BLaER1 treated with 17β-estradiol and CSF1 and Interleukin-3, amounts not matched to agents 10 nM and 100 nM (cell line): Measurements from ENCODE around the gene XPO6.

Experiments used
- H3K27ac ChIP-seq, 11 experiments: shearing (Covaris generic); formaldehyde crosslinking; 2 replicates each; pipeline ENCODE4 v1.8.1; 2022
- H3K27me3 ChIP-seq, 11 experiments: shearing (Covaris generic); formaldehyde crosslinking; 2 replicates each; pipeline ENCODE4 v1.8.1; 2022
- H3K36me3 ChIP-seq, 11 experiments: shearing (Covaris generic); formaldehyde crosslinking; 2 replicates each; pipeline ENCODE4 v1.8.1; 2022
- H3K4me1 ChIP-seq, 10 experiments: shearing (Covaris generic); formaldehyde crosslinking; 2 replicates each; pipeline ENCODE4 v1.8.1; 2022
- H3K4me2 ChIP-seq, 11 experiments: shearing (Covaris generic); formaldehyde crosslinking; 2 replicates each; pipeline ENCODE4 v1.8.1; 2022
- H3K4me3 ChIP-seq, 10 experiments: shearing (Covaris generic); formaldehyde crosslinking; 2 replicates each; pipeline ENCODE4 v1.8.1; 2022
- H3K9ac ChIP-seq, 11 experiments: shearing (Covaris generic); formaldehyde crosslinking; 2 replicates each; pipeline ENCODE4 v1.8.1; 2022
- H3K9me3 ChIP-seq, 11 experiments: shearing (Covaris generic); formaldehyde crosslinking; replicated peaks in 1 of 11; 2 replicates each; pipeline ENCODE4 v1.8.1; 2022
- H4K20me1 ChIP-seq, 11 experiments: shearing (Covaris generic); formaldehyde crosslinking; 2 replicates each; pipeline ENCODE4 v1.8.1; 2022
- Cebpa-rat ChIP-seq, 11 experiments: shearing (Covaris generic); IDR thresholded peaks; 2 replicates each; pipeline ENCODE4 v1.8.1; 2022

The XPO6 gene

DNA sequence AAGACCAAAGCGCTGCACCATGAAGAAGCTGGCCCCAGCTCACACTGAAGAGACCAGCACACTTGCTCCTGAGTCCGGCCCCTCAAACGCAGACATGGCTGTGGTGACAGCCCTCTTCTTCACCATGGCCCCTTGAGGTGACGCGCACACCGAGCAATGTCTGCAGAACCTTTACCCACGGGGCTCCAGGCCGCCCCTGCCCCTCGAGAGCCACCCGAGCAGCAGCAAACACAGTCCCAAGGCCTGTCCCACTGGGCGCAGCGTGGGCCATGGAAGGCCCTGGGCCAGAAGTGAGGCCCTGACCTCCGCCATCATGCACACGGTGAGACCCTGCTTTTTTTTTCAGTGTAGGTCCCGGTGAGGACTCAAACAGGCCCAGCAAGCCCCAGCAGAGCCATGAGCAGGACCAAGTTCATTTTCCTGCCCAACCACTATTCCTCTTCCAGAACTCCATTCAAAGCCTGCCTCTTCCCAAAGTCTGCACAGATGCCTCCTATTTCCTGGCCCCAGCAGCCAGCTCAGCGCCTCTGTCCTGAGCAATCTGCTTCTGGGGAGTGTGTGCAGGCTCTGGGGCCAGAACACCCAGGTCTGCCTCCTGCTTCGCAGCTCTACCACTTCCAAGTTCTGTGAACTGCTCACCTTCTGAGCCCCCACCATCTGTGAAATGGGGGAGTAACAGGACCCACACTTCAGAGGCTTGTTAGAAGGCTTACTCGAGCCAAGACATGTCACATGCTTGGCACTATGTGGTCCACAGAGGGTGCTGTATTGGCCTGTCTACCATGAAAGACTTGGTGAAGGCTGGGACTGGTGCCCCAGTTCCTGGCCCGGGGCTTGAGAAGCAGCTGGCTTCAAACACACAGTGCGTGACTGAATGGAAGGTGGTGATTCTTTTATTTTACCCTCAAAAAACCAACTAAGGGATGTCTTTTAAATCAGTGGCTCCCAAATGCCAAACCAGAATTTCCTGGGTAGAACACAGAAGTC is 112.5 kb downstream of the XPO6 start:
- peaks cover 81 to 99% (median 84%) of the 10 kb centered on the region in 11 experiments for H3K36me3 ChIP-seq
- H3K9ac ChIP-seq: no peak overlapping the region
- no peak for TF ChIP-seq Cebpa-rat (IDR thresholded peaks at IDR 0.05)
- peaks cover 10 to 99% (median 53%) of the 10 kb centered on the region in 11 experiments; a peak in 21 of 22 replicates for H4K20me1 ChIP-seq
- no peak overlapping the region for H3K4me2 ChIP-seq
- no peak overlapping the region for H3K4me3 ChIP-seq
- H3K9me3 ChIP-seq: no peaks in the 10 kb centered on the region
- no peaks in the 10 kb centered on the region for H3K27me3 ChIP-seq
- H3K4me1 ChIP-seq: no peaks in the 10 kb centered on the region
- no peak overlapping the region for H3K27ac ChIP-seq

DNA sequence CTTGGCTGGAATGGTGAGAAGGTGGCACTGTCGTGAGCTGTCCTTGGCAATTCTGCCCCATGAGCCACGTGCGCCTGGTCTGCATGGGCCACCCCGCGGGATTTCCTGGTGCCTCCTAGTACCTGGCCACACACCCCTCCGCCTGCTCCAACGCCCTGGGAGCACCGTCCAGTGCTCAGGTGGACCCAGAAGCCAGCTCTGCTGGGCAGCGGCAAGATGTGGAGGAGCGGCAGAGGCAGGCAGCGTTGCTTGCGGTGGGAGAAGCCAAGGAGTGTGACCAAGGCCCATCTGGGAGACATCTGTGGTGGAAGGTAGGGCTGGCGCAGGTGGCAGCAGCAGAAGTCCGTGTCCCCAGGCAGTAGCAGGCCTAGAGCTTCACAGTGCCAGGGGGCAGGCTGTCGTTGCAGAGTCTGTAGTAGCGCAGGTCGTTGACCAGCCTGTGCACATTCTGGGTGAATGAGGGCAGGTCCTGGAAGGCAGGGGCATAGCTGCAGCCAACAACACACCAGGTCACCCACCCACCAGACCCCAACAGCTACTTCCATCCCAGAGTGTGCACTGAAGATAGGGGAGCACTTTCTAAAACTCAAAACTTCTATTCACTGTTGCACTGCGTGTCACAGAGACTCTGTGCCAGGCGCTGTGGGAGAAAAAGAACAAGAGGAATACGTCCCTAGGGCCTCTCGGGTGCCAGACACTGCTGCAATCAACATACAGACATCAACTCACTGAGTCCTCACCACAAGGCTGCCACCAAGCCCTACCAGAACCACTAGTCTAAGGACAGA is 113.4 kb downstream of the XPO6 start:
- H3K27me3 ChIP-seq: no peaks in the 10 kb centered on the region
- no peak overlapping the region for H3K9ac ChIP-seq
- peaks cover 72 to 99% (median 78%) of the 10 kb centered on the region in 11 experiments for H3K36me3 ChIP-seq
- H4K20me1 ChIP-seq: peaks cover 10 to 99% (median 50%) of the 10 kb centered on the region in 11 experiments; a peak in 21 of 22 replicates
- no peak overlapping the region for H3K27ac ChIP-seq
- no peak overlapping the region for H3K4me2 ChIP-seq
- no peak for TF ChIP-seq Cebpa-rat (IDR thresholded peaks at IDR 0.05)
- no peak overlapping the region for H3K4me3 ChIP-seq
- no peaks in the 10 kb centered on the region for H3K4me1 ChIP-seq
- H3K9me3 ChIP-seq: no peaks in the 10 kb centered on the region

DNA sequence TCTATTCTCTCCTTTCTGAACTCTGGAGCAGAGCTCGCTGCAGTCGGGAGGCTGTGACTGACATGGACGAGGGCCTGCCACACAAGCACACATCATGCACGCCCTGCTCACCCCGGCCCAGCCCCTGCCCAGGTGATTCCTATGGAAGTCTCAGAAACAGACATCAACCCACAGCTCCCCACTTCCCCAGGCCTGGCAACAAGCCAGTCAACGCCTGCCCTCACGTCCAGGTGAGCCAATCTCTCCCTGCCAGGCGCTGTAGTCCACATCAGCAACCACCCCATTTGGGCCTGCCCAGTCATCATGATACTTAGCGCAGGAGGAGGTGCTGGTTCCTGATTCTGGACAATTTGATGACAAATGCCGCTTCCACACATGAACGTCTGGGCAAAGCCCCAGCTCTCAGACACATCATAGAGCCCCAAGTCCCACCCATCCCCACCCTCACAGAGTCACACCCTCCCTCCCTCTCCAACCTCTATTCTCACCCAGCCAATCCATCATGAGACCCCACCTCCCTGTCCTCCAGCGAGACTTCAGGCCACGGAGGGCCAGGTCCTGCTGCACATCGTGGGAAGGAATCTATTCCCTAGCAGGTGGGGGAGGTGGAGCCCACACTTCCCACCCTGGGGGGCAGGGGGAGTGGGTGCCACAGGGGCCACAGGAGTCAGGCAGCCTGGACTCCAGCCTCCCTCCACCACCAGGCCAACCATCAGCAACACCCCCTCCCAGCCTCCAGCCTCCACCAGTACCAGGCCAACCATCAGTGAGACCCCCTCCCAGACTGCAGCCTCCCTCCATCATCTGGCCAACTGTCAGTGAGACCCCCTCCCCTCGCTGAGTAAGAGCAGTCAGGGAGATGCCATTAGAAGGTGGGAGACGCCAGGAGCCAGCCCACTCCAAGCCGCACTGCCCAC is 114.5 kb downstream of the XPO6 start:
- H3K36me3 ChIP-seq: peaks cover 61 to 99% (median 67%) of the 10 kb centered on the region in 11 experiments
- H4K20me1 ChIP-seq: peaks cover 14 to 99% (median 50%) of the 10 kb centered on the region in 11 experiments; a peak in 21 of 22 replicates
- no peaks in the 10 kb centered on the region for H3K9me3 ChIP-seq
- H3K4me2 ChIP-seq: no peak overlapping the region
- no peak overlapping the region for H3K27ac ChIP-seq
- no peaks in the 10 kb centered on the region for H3K27me3 ChIP-seq
- no peak overlapping the region for H3K9ac ChIP-seq
- no peak for TF ChIP-seq Cebpa-rat (IDR thresholded peaks at IDR 0.05)
- no peak overlapping the region for H3K4me3 ChIP-seq
- H3K4me1 ChIP-seq: no peaks in the 10 kb centered on the region

DNA sequence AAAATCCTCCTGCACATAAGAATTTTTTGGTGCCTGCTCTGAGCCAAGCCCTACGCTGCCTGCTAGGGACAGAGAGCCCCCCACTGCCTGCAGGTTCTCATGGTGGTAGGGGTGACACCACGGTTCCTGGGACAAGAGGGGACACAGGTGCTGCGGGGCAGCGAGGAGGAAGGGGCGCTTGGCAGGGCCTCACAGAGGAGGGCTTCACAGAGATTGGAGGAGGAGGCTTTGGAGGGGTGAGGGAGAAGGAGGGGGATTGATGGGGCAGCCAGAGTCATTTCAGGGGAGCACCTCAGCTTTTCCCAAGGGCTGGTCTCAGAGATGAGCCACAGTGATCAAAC is 118.4 kb downstream of the XPO6 start:
- no peak for TF ChIP-seq Cebpa-rat (IDR thresholded peaks at IDR 0.05)
- H3K36me3 ChIP-seq: peaks cover 22 to 74% (median 28%) of the 10 kb centered on the region in 11 experiments
- peaks cover 4 to 80% (median 28%) of the 10 kb centered on the region in 11 experiments; a peak in 21 of 22 replicates for H4K20me1 ChIP-seq
- no peak overlapping the region for H3K27ac ChIP-seq
- H3K4me1 ChIP-seq: peaks cover 0 to 6% (median 0%) of the 10 kb centered on the region in 10 experiments; a peak in 2 of 20 replicates
- H3K27me3 ChIP-seq: no peaks in the 10 kb centered on the region
- no peak overlapping the region for H3K4me3 ChIP-seq
- no peak overlapping the region for H3K4me2 ChIP-seq
- no peaks in the 10 kb centered on the region for H3K9me3 ChIP-seq
- no peak overlapping the region; a peak in 1 of 22 replicates for H3K9ac ChIP-seq

DNA sequence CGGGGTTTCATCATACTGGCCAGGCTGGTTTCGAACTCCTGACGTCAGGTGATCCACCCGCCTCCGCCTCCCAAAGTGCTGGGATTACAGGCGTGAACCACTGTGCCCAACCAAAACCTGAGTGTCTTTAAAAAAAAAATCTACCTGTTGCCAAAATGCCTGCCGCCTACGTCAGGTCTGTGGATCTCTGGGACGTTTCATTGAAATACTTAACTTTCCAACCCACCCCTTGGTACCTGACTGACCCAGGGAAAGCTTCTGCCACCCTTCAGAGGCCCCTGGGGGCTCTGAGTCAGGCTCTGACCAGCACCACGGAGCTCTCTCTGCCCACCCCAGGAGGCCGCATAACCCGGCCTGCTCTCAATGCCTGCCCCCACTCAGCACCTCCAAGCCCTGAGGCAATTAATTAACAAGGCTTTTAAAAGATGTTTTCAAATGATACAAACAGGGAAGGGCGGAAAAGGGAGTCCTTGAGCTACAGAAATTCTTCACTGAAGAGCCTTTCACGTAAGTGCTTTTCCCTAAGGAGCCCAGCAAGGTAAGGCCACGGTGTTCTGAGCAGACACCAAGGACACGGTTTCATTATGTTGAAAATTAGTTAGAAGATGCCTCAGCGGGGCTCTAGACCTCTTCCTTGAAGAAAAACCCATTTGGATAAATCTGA is 118.9 kb downstream of the XPO6 start:
- no peak for TF ChIP-seq Cebpa-rat (IDR thresholded peaks at IDR 0.05)
- Histone ChIP-seq H3K27me3 (no peaks in the 10 kb centered on the region), H4K20me1 (peaks cover 0 to 80% (median 23%) of the 10 kb centered on the region in 11 experiments; a peak in 19 of 22 replicates), H3K9ac (no peak overlapping the region), H3K36me3 (peaks cover 17 to 69% (median 23%) of the 10 kb centered on the region in 11 experiments), H3K9me3 (no peaks in the 10 kb centered on the region), H3K4me2 (no peak overlapping the region), H3K4me1 (peaks cover 0 to 6% (median 0%) of the 10 kb centered on the region in 10 experiments; a peak in 2 of 20 replicates), H3K27ac (no peak overlapping the region), H3K4me3 (no peak overlapping the region)

DNA sequence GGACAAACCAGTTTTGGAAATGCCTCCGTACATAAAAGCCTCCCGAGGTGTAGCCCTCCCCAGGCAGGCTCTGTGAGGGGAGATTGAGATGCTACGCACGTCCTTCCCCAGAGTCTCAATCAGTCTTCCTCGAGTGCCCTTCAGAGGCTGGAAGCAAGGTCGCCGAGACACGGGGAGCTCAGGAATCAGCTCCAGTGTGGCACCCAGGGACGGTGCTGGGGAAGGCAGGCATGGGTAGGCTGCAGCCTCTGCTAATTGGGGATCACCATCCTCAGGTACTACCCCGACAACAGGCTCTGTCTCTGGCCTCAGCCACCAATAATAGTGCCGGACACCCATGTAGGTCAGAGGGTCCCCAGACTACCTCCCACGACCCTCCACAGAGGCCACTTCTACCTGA is 120.1 kb downstream of the XPO6 start:
- H3K27ac ChIP-seq: no peak overlapping the region
- H4K20me1 ChIP-seq: peaks cover 0 to 81% (median 12%) of the 10 kb centered on the region in 11 experiments; a peak in 17 of 22 replicates
- H3K36me3 ChIP-seq: peaks cover 8 to 58% (median 12%) of the 10 kb centered on the region in 11 experiments; a peak in 21 of 22 replicates
- H3K9ac ChIP-seq: no peak overlapping the region
- no peak for TF ChIP-seq Cebpa-rat (IDR thresholded peaks at IDR 0.05)
- H3K4me3 ChIP-seq: no peak overlapping the region
- H3K9me3 ChIP-seq: no peaks in the 10 kb centered on the region
- H3K27me3 ChIP-seq: no peaks in the 10 kb centered on the region
- H3K4me2 ChIP-seq: no peak overlapping the region
- peaks cover 0 to 6% (median 0%) of the 10 kb centered on the region in 10 experiments; a peak in 3 of 20 replicates for H3K4me1 ChIP-seq

DNA sequence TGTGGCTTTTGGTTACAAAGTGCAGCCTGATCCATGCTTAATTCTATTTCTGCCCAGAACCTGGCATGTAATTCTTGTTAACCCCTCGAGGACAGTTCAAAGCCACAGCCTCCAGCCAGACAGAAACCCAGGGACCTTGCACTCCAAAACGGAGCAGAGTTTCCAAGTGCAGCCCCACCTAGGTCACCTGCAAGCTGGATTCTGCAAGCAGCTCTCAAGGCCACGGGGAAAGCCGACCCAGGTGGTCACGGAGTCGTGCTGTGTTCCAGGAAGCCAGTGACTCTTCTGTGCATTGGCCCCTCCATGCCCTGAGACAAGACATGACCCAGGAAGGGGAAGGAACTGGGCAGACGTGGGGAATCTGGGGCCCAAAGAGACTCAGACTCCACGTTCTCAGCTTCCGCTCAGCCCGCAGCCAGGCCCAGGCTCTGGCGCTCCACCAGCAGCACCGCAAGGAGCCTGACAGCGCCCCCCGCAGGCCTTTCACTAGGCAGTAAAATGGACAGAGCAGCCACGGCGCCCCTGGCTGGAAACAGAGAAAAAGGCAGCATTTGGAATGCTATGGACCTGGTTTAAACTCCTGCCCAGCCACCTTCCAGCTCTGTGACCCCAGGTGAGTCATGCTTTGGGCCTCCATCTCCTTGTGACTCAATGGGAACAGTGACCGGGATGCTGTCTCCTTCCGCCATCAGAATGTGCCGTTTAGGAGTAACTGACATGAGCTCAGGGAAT is 121.0 kb downstream of the XPO6 start:
- Histone ChIP-seq H3K9me3 (no peaks in the 10 kb centered on the region), H3K27me3 (no peaks in the 10 kb centered on the region), H3K9ac (no peak overlapping the region), H4K20me1 (peaks cover 0 to 77% (median 11%) of the 10 kb centered on the region in 11 experiments; a peak in 16 of 22 replicates), H3K27ac (no peak overlapping the region), H3K36me3 (peaks cover under 1 to 50% (median 5%) of the 10 kb centered on the region in 11 experiments; a peak in 11 of 22 replicates), H3K4me2 (no peak overlapping the region), H3K4me3 (no peak overlapping the region), H3K4me1 (peaks cover 0 to 6% (median 0%) of the 10 kb centered on the region in 10 experiments; a peak in 3 of 20 replicates)
- TF ChIP-seq Cebpa-rat (IDR thresholded peaks at IDR 0.05): no peak
